HEK293 (cell line): ENCODE data around the gene TIGD4.

Source experiments
- CTCF ChIA-PET: fragments of 350-600 bp; formaldehyde crosslinking; extraction: SDS; loops from one replicate; lab custom pipeline; 2021; ENCODE audit warnings: antibody characterized with exemption; lab: Yijun Ruan, JAX
- POLR2A ChIA-PET: fragments of 300-600 bp; formaldehyde crosslinking; extraction: SDS; loops from one replicate; lab custom pipeline; 2020; ENCODE audit warnings: antibody characterized with exemption, inconsistent platforms; lab: Yijun Ruan, JAX
- H3K27ac ChIP-seq: fragments of 200-500 bp; sonication (Bioruptor generic); 2 replicates; pipeline ENCODE4 v1.5.1; 2014; ENCODE audit warnings: low read depth, low read length, control low read depth, inconsistent platforms; ENCODE audit errors: extremely low read depth
- H3K36me3 ChIP-seq, 2 experiments: fragments of 200-500 bp in 1 of 2; sonication (Bioruptor generic) in 1 of 2; 1 replicate in 1 of 2; 2 replicates in 1 of 2; pipeline ENCODE4 v1.5.1; 2014 to 2017; ENCODE audit warnings: inconsistent platforms in 2 of 2, low read length in 2 of 2; ENCODE audit not compliant: control insufficient read depth in 2 of 2, insufficient read depth in 1 of 2
- H3K4me1 ChIP-seq: fragments of 200-500 bp; sonication (Bioruptor generic); 2 replicates; pipeline ENCODE4 v1.5.1; 2014; ENCODE audit warnings: mild to moderate bottlenecking, low read length, inconsistent platforms; ENCODE audit not compliant: control insufficient read depth, insufficient read depth
- H3K4me3 ChIP-seq: 2 replicates; pipeline ENCODE4 v1.5.1; 2011; ENCODE audit warnings: low read depth, mild to moderate bottlenecking, control low read depth, low read length, moderate library complexity
- H3K9me3 ChIP-seq: fragments of 200-500 bp; sonication (Bioruptor generic); 2 replicates; pipeline ENCODE4 v1.5.1; 2014; ENCODE audit warnings: low read depth, low read length, inconsistent platforms; ENCODE audit not compliant: control insufficient read depth, insufficient read depth
- GFI1B ChIP-seq: fragments of 450-650 bp; formaldehyde crosslinking; IDR thresholded peaks from 2 replicates; pipeline ENCODE4 v1.5.1; 2016; ENCODE audit warnings: missing biosample characterization, missing genetic modification characterization
- KLF1 ChIP-seq: fragments of 450-650 bp; formaldehyde crosslinking; IDR thresholded peaks from 2 replicates; pipeline ENCODE4 v1.5.1; 2016; ENCODE audit warnings: missing biosample characterization, missing genetic modification characterization
- PRDM6 ChIP-seq: fragments of 450-650 bp; formaldehyde crosslinking; IDR thresholded peaks from 2 replicates; pipeline ENCODE4 v1.5.1; 2017; ENCODE audit warnings: missing biosample characterization, missing genetic modification characterization
- SP3 ChIP-seq: fragments of 450-650 bp; formaldehyde crosslinking; IDR thresholded peaks from 2 replicates; pipeline ENCODE4 v1.5.1; 2016; ENCODE audit warnings: missing biosample characterization, missing genetic modification characterization
- SP7 ChIP-seq: fragments of 450-650 bp; formaldehyde crosslinking; IDR thresholded peaks from 2 replicates; pipeline ENCODE4 v1.5.1; 2016; ENCODE audit warnings: missing biosample characterization, missing genetic modification characterization
- YY1 ChIP-seq: fragments of 450-650 bp; formaldehyde crosslinking; IDR thresholded peaks from 2 replicates; pipeline ENCODE4 v1.5.1; 2018; ENCODE audit warnings: missing biosample characterization, missing genetic modification characterization
- ZBTB21 ChIP-seq: fragments of 450-650 bp; formaldehyde crosslinking; IDR thresholded peaks from 2 replicates; pipeline ENCODE4 v1.5.1; 2017; ENCODE audit warnings: missing biosample characterization, missing genetic modification characterization
- ZNF19 ChIP-seq: fragments of 450-650 bp; formaldehyde crosslinking; IDR thresholded peaks from 2 replicates; pipeline ENCODE4; 2016; ENCODE audit warnings: missing biosample characterization, missing genetic modification characterization, low read depth
- ZNF350 ChIP-seq: fragments of 450-650 bp; formaldehyde crosslinking; IDR thresholded peaks from 2 replicates; pipeline ENCODE4 v1.5.0; 2017; ENCODE audit warnings: missing biosample characterization, mild to moderate bottlenecking, missing genetic modification characterization
- ZNF391 ChIP-seq: fragments of 450-650 bp; formaldehyde crosslinking; IDR thresholded peaks from 2 replicates; pipeline ENCODE4 v1.5.1; 2016; ENCODE audit warnings: low read depth, missing biosample characterization, missing genetic modification characterization, borderline replicate concordance
- ZNF561 ChIP-seq: fragments of 450-650 bp; IDR thresholded peaks from 2 replicates; pipeline ENCODE4 v1.5.1; 2018; ENCODE audit warnings: missing biosample characterization, missing genetic modification characterization, borderline replicate concordance
- ZNF776 ChIP-seq: fragments of 450-650 bp; formaldehyde crosslinking; IDR thresholded peaks from 2 replicates; pipeline ENCODE4 v1.5.0; 2017; ENCODE audit warnings: missing biosample characterization, missing genetic modification characterization, borderline replicate concordance
- ZSCAN4 ChIP-seq: fragments of 450-650 bp; formaldehyde crosslinking; IDR thresholded peaks from 2 replicates; pipeline ENCODE4 v1.5.1; 2017; ENCODE audit warnings: missing biosample characterization, missing genetic modification characterization
- TF ChIP-seq, protein P1 (sequence below): fragments of 450-650 bp; formaldehyde crosslinking; IDR thresholded peaks from 2 replicates; pipeline ENCODE4 v1.5.1; 2016; ENCODE audit warnings: missing biosample characterization, missing genetic modification characterization, borderline replicate concordance
- TF ChIP-seq, protein P2 (sequence below): fragments of 450-650 bp; formaldehyde crosslinking; IDR thresholded peaks from 2 replicates; pipeline ENCODE4 v1.5.1; 2016; ENCODE audit warnings: missing biosample characterization, missing genetic modification characterization, borderline replicate concordance
- TF ChIP-seq, protein P3 (sequence below): fragments of 450-650 bp; formaldehyde crosslinking; IDR thresholded peaks from 2 replicates; pipeline ENCODE4 v1.5.1; 2016; ENCODE audit warnings: missing biosample characterization, missing genetic modification characterization

Gene TIGD4

GRCh38 chr4:152805071-152805650 lies 25.6 kb upstream of the TIGD4 start:
- no peaks in the 10 kb centered on the region; a peak in 1 of 3 replicates for H3K36me3 ChIP-seq
- H3K4me1 ChIP-seq, result no peaks in the 10 kb centered on the region
- CTCF ChIA-PET, result no interaction called here
- H3K4me3 ChIP-seq, result no peak overlapping the region
- TF ChIP-seq, protein P1, sequence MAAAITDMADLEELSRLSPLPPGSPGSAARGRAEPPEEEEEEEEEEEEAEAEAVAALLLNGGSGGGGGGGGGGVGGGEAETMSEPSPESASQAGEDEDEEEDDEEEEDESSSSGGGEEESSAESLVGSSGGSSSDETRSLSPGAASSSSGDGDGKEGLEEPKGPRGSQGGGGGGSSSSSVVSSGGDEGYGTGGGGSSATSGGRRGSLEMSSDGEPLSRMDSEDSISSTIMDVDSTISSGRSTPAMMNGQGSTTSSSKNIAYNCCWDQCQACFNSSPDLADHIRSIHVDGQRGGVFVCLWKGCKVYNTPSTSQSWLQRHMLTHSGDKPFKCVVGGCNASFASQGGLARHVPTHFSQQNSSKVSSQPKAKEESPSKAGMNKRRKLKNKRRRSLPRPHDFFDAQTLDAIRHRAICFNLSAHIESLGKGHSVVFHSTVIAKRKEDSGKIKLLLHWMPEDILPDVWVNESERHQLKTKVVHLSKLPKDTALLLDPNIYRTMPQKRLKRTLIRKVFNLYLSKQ (tag by site-specific recombination), result no peak
- 0 out of 2 replicates have a peak, but pooled peaks have one; percentile 7 for TF ChIP-seq PRDM6 (tag by site-specific recombination)
- no peak for TF ChIP-seq ZNF561 (tag by site-specific recombination)
- TF ChIP-seq, protein P2, sequence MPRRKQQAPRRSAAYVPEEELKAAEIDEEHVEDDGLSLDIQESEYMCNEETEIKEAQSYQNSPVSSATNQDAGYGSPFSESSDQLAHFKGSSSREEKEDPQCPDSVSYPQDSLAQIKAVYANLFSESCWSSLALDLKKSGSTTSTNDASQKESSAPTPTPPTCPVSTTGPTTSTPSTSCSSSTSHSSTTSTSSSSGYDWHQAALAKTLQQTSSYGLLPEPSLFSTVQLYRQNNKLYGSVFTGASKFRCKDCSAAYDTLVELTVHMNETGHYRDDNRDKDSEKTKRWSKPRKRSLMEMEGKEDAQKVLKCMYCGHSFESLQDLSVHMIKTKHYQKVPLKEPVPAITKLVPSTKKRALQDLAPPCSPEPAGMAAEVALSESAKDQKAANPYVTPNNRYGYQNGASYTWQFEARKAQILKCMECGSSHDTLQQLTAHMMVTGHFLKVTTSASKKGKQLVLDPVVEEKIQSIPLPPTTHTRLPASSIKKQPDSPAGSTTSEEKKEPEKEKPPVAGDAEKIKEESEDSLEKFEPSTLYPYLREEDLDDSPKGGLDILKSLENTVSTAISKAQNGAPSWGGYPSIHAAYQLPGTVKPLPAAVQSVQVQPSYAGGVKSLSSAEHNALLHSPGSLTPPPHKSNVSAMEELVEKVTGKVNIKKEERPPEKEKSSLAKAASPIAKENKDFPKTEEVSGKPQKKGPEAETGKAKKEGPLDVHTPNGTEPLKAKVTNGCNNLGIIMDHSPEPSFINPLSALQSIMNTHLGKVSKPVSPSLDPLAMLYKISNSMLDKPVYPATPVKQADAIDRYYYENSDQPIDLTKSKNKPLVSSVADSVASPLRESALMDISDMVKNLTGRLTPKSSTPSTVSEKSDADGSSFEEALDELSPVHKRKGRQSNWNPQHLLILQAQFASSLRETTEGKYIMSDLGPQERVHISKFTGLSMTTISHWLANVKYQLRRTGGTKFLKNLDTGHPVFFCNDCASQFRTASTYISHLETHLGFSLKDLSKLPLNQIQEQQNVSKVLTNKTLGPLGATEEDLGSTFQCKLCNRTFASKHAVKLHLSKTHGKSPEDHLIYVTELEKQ (tag by site-specific recombination), result no peak
- TF ChIP-seq ZNF776 (tag by site-specific recombination), result no peak
- TF ChIP-seq, protein P3, sequence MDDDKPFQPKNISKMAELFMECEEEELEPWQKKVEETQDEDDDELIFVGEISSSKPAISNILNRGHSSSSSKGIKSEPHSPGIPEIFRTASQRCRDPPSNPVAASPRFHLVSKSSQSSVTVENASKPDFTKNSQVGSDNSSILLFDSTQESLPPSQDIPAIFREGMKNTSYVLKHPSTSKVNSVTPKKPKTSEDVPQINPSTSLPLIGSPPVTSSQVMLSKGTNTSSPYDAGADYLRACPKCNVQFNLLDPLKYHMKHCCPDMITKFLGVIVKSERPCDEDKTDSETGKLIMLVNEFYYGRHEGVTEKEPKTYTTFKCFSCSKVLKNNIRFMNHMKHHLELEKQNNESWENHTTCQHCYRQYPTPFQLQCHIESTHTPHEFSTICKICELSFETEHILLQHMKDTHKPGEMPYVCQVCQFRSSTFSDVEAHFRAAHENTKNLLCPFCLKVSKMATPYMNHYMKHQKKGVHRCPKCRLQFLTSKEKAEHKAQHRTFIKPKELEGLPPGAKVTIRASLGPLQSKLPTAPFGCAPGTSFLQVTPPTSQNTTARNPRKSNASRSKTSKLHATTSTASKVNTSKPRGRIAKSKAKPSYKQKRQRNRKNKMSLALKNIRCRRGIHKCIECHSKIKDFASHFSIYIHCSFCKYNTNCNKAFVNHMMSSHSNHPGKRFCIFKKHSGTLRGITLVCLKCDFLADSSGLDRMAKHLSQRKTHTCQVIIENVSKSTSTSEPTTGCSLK (tag by site-specific recombination), result no peak
- no peak for TF ChIP-seq GFI1B (tag by site-specific recombination)
- no peak overlapping the region for H3K27ac ChIP-seq
- POLR2A ChIA-PET, result no interaction called here
- no peaks in the 10 kb centered on the region for H3K9me3 ChIP-seq

GRCh38 chr4:152803541-152803940 lies 24.0 kb upstream of the TIGD4 start:
- TF ChIP-seq ZNF19 (tag by site-specific recombination) (no peak), ZNF391 (tag by site-specific recombination) (no peak), ZBTB21 (tag by site-specific recombination) (no peak), KLF1 (tag by site-specific recombination) (no peak), ZNF350 (tag by site-specific recombination) (no peak), SP7 (tag by site-specific recombination) (no peak), SP3 (tag by site-specific recombination) (no peak), ZSCAN4 (tag by site-specific recombination) (no peak), YY1 (tag by site-specific recombination) (no peak)
- TF ChIP-seq, protein P2 (tag by site-specific recombination), result no peak
- H3K4me3 ChIP-seq, result no peak overlapping the region
- CTCF ChIA-PET, result no interaction called here
- POLR2A ChIA-PET, result no interaction called here
- H3K9me3 ChIP-seq, result no peaks in the 10 kb centered on the region
- H3K4me1 ChIP-seq, result no peaks in the 10 kb centered on the region
- H3K27ac ChIP-seq, result no peak overlapping the region
- H3K36me3 ChIP-seq, result no peaks in the 10 kb centered on the region
